H9 (cell line): ENCODE results near the gene SLC22A3. TPM values are rescaled to one million over a fixed set of nuclear protein-coding genes. Genes with fewer than 3 reads are reported as not detected.

ENCODE experiments used
- DNase-seq: peaks from one replicate; pipeline ENCODE4 v3.0.0-alpha.2; 2017
- H2AFZ ChIP-seq: one replicate; pipeline ENCODE4 v1.6.1; 2013; ENCODE audit warnings: mild to moderate bottlenecking, low read length, control low read depth, moderate library complexity
- H2AK5ac ChIP-seq: 2 replicates; pipeline ENCODE4 v1.6.1; 2013; ENCODE audit warnings: low read length, control low read depth, mixed read lengths; ENCODE audit not compliant: insufficient read length
- H2BK120ac ChIP-seq: one replicate; pipeline ENCODE4 v1.6.1; 2013; ENCODE audit warnings: low read depth, mild to moderate bottlenecking, low read length, control low read depth, inconsistent platforms; ENCODE audit not compliant: poor library complexity, severe bottlenecking
- H2BK12ac ChIP-seq: 2 replicates; pipeline ENCODE4 v1.6.1; 2013; ENCODE audit warnings: low read length, control low read depth, mixed read lengths, low read depth; ENCODE audit not compliant: insufficient read length
- H2BK15ac ChIP-seq: 2 replicates; pipeline ENCODE4 v1.6.1; 2013; ENCODE audit warnings: low read depth, low read length, control low read depth
- H2BK20ac ChIP-seq: one replicate; pipeline ENCODE4 v1.6.1; 2013; ENCODE audit warnings: low read depth, mild to moderate bottlenecking, low read length, control low read depth, inconsistent platforms; ENCODE audit not compliant: poor library complexity, severe bottlenecking
- H2BK5ac ChIP-seq: 2 replicates; pipeline ENCODE4 v1.6.1; 2013; ENCODE audit warnings: low read length, control low read depth, mixed read lengths; ENCODE audit not compliant: insufficient read length
- H3K14ac ChIP-seq: 2 replicates; pipeline ENCODE4 v1.6.1; 2013; ENCODE audit warnings: low read length, control low read depth; ENCODE audit not compliant: insufficient read depth
- H3K18ac ChIP-seq: 2 replicates; pipeline ENCODE4 v1.6.1; 2013; ENCODE audit warnings: low read depth, mild to moderate bottlenecking, mixed read lengths, low read length, control low read depth; ENCODE audit not compliant: insufficient read length
- H3K23ac ChIP-seq: 2 replicates; pipeline ENCODE4 v1.6.1; 2013; ENCODE audit warnings: low read length, control low read depth, mixed read lengths, low read depth; ENCODE audit not compliant: insufficient read length
- H3K23me2 ChIP-seq: 2 replicates; pipeline ENCODE4 v1.6.1; 2013; ENCODE audit warnings: low read depth, mild to moderate bottlenecking, mixed read lengths, low read length, control low read depth; ENCODE audit not compliant: insufficient read length, poor library complexity, severe bottlenecking
- H3K27ac ChIP-seq: 2 replicates; pipeline ENCODE4 v1.5.1; 2013; ENCODE audit warnings: low read length, control low read depth, mixed read lengths, low read depth; ENCODE audit not compliant: insufficient read length
- H3K27me3 ChIP-seq: 2 replicates; pipeline ENCODE4 v1.6.1; 2013; ENCODE audit warnings: low read length, control low read depth, inconsistent platforms; ENCODE audit not compliant: insufficient read depth
- H3K4ac ChIP-seq: 2 replicates; pipeline ENCODE4 v1.6.1; 2013; ENCODE audit warnings: low read depth, mild to moderate bottlenecking, control low read depth, inconsistent platforms, low read length, moderate library complexity
- H3K4me1 ChIP-seq: 2 replicates; pipeline ENCODE4 v1.6.1; 2013; ENCODE audit warnings: low read length, control low read depth, inconsistent platforms; ENCODE audit not compliant: insufficient read depth
- H3K4me2 ChIP-seq: 2 replicates; pipeline ENCODE4 v1.6.1; 2013; ENCODE audit warnings: low read length, control low read depth, mixed read lengths; ENCODE audit not compliant: insufficient read length, insufficient read depth
- H3K56ac ChIP-seq: 2 replicates; pipeline ENCODE4 v1.6.1; 2013; ENCODE audit warnings: low read depth, mild to moderate bottlenecking, mixed read lengths, low read length, control low read depth; ENCODE audit not compliant: insufficient read length
- H3K79me1 ChIP-seq: 2 replicates; pipeline ENCODE4 v1.6.1; 2013; ENCODE audit warnings: low read depth, mild to moderate bottlenecking, moderate library complexity, low read length, control low read depth, inconsistent platforms; ENCODE audit not compliant: insufficient read depth, poor library complexity, severe bottlenecking
- H3K79me2 ChIP-seq: 2 replicates; pipeline ENCODE4 v1.6.1; 2013; ENCODE audit warnings: low read length, control low read depth, inconsistent platforms; ENCODE audit not compliant: insufficient read depth
- H3K9ac ChIP-seq: 2 replicates; pipeline ENCODE4 v1.6.1; 2013; ENCODE audit warnings: low read length, control low read depth, mixed read lengths; ENCODE audit not compliant: insufficient read length; ENCODE audit errors: extremely low read depth
- H3K9me3 ChIP-seq: one replicate; pipeline ENCODE4 v1.6.1; 2013; ENCODE audit warnings: low read depth, low read length, inconsistent platforms; ENCODE audit not compliant: control insufficient read depth
- H3T11ph ChIP-seq: one replicate; pipeline ENCODE4 v1.6.1; 2013; ENCODE audit warnings: mild to moderate bottlenecking, low read length, control low read depth, inconsistent platforms
- H4K20me1 ChIP-seq: one replicate; pipeline ENCODE4 v1.6.1; 2013; ENCODE audit not compliant: control insufficient read depth, insufficient read length, insufficient read depth
- H4K5ac ChIP-seq: 2 replicates; pipeline ENCODE4 v1.6.1; 2013; ENCODE audit warnings: low read depth, mild to moderate bottlenecking, mixed read lengths, low read length, control low read depth; ENCODE audit not compliant: insufficient read length
- H4K8ac ChIP-seq: replicated peaks from 2 replicates; pipeline ENCODE4 v1.6.1; 2013; ENCODE audit warnings: low read length, control low read depth, mixed read lengths, low read depth; ENCODE audit not compliant: insufficient read length
- H4K91ac ChIP-seq: 2 replicates; pipeline ENCODE4 v1.6.1; 2013; ENCODE audit warnings: low read depth, mild to moderate bottlenecking, moderate library complexity, mixed read lengths, low read length, control low read depth; ENCODE audit not compliant: insufficient read length
- H3K27ac Mint-ChIP-seq, 3 experiments: 2 replicates in 2 of 3; 3 replicates in 1 of 3; pipeline ENCODE4 v1.8.0; 2020 to 2021; ENCODE audit warnings: mixed read lengths in 3 of 3, mild to moderate bottlenecking in 1 of 3, moderate library complexity in 1 of 3
- H3K27me3 Mint-ChIP-seq: 2 replicates; pipeline ENCODE4 v1.8.0; 2021; ENCODE audit warnings: low read depth, mild to moderate bottlenecking, moderate library complexity, mixed read lengths
- H3K36me3 Mint-ChIP-seq, 3 experiments: 2 replicates in 2 of 3; 3 replicates in 1 of 3; pipeline ENCODE4 v1.8.0; 2020 to 2021; ENCODE audit warnings: low read depth in 3 of 3, mixed read lengths in 3 of 3; ENCODE audit not compliant: insufficient read depth in 1 of 3
- H3K4me1 Mint-ChIP-seq, 2 experiments: 2 replicates each; pipeline ENCODE4 v1.8.0; 2020; ENCODE audit warnings: mixed read lengths in 2 of 2
- H3K4me3 Mint-ChIP-seq, 2 experiments: 2 replicates in 1 of 2; 3 replicates in 1 of 2; pipeline ENCODE4 v1.8.0; 2020 to 2021; ENCODE audit warnings: mild to moderate bottlenecking in 2 of 2, mixed read lengths in 2 of 2, moderate library complexity in 1 of 2
- H3K9me3 Mint-ChIP-seq, 2 experiments: 2 replicates in 1 of 2; 3 replicates in 1 of 2; pipeline ENCODE4 v1.8.0; 2020; ENCODE audit warnings: mild to moderate bottlenecking in 2 of 2, mixed read lengths in 2 of 2, moderate library complexity in 1 of 2
- WGBS: extraction: QIAGEN DNeasy Blood & Tissue Kit; methylation state at CpG from one replicate; pipeline ENCODE4 v1.1.7; 2013; ENCODE audit warnings: missing lambda C conversion rate, low lambda C conversion rate, mixed read lengths; ENCODE audit not compliant: insufficient read length; ENCODE audit errors: extremely low coverage; 5-methylcytosine and 5-hydroxymethylcytosine counted together
- total RNA-seq: library from RNA; stranded (reverse); gene quantifications from 2 replicates; pipeline ENCODE4 v1.2.1, GENCODE V29; 2021
- TF ChIP-seq, protein P1 (sequence below): fragments of 200-600 bp; sonication (generic); conservative IDR thresholded peaks from 3 replicates; pipeline ENCODE4 v1.8.0; 2021; ENCODE audit warnings: antibody characterized with exemption, mild to moderate bottlenecking

SLC22A3 gene
- total RNA-seq, 1 experiment from 2014 or later: 2.7 TPM

DNA sequence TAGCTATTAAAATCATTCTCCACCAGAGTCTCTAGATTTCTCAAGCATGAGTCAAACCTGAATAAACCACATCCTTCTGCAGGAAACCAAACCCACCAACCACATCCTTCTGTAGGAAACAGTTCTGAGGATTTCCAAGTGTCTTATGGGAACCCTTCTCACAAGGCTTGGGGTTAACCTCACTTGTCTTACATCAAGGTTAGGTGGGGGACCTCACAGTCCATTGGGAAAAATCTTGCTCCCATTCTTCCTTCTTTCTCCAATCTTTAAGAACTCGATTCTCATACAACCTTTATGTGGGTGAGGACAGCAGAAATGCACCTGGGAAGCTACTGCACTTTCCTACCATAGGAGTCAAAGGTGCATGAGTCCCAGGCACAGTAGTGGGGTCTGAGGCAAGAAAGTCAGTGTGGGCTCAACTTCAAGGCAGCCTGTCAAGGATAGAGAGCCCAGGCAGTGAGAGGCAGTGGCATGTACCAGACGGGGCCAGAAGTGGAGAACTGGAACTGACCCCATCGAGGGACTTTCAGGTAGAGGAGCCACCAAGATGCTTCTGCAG, 114.5 kb downstream of the SLC22A3 start:
- Histone ChIP-seq H3K4me2 (no peak overlapping the region), H2AK5ac (no peak overlapping the region)

More for the DNA sequence above, 114.5 kb downstream of the SLC22A3 start:
- no peak overlapping the region for H2BK120ac ChIP-seq
- no peak overlapping the region for H3K27ac ChIP-seq
- no peak overlapping the region for H3T11ph ChIP-seq
- DNase-seq: no peak
- H4K91ac ChIP-seq: no peak overlapping the region
- H2AFZ ChIP-seq: no peak overlapping the region
- H3K4me1 ChIP-seq: no peaks in the 10 kb centered on the region
- Mint-ChIP-seq H3K27ac (no peak overlapping the region), H3K9me3 (peaks cover 3 to 7% of the 10 kb centered on the region in 2 experiments; a peak in 3 of 5 replicates), H3K36me3 (peaks cover 6 to 14% (median 7%) of the 10 kb centered on the region in 3 experiments; a peak in 4 of 7 replicates), H3K4me1 (0 out of 4 replicates have a peak, but pooled peaks cover 0 to under 1% of the 10 kb centered on the region in 2 experiments), H3K27me3 (peaks cover 3% of the 10 kb centered on the region), H3K4me3 (no peak overlapping the region)
- H3K23me2 ChIP-seq: no peaks in the 10 kb centered on the region
- H2BK15ac ChIP-seq: no peak overlapping the region
- H4K8ac ChIP-seq: no peak overlapping the region
- TF ChIP-seq, protein P1, sequence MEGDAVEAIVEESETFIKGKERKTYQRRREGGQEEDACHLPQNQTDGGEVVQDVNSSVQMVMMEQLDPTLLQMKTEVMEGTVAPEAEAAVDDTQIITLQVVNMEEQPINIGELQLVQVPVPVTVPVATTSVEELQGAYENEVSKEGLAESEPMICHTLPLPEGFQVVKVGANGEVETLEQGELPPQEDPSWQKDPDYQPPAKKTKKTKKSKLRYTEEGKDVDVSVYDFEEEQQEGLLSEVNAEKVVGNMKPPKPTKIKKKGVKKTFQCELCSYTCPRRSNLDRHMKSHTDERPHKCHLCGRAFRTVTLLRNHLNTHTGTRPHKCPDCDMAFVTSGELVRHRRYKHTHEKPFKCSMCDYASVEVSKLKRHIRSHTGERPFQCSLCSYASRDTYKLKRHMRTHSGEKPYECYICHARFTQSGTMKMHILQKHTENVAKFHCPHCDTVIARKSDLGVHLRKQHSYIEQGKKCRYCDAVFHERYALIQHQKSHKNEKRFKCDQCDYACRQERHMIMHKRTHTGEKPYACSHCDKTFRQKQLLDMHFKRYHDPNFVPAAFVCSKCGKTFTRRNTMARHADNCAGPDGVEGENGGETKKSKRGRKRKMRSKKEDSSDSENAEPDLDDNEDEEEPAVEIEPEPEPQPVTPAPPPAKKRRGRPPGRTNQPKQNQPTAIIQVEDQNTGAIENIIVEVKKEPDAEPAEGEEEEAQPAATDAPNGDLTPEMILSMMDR: no peak
- no peak overlapping the region for H3K14ac ChIP-seq
- H3K9me3 ChIP-seq: no peaks in the 10 kb centered on the region
- H2BK12ac ChIP-seq: no peak overlapping the region
- H3K23ac ChIP-seq: no peak overlapping the region
- H3K4ac ChIP-seq: no peak overlapping the region
- H2BK20ac ChIP-seq: no peak overlapping the region
- H4K20me1 ChIP-seq: no peaks in the 10 kb centered on the region
- no peaks in the 10 kb centered on the region for H3K27me3 ChIP-seq
- no peak overlapping the region for H2BK5ac ChIP-seq
- no peaks in the 10 kb centered on the region for H3K79me2 ChIP-seq
- WGBS: no CpG with 5 or more reads among the region's 3 CpGs
- H3K18ac ChIP-seq: no peak overlapping the region
- no peaks in the 10 kb centered on the region for H3K79me1 ChIP-seq
- no peak overlapping the region for H4K5ac ChIP-seq
- H3K9ac ChIP-seq: no peak overlapping the region
- H3K56ac ChIP-seq: no peak overlapping the region
